Body of pancreas (tissue), 4 donors: ENCODE results near the gene CTDSPL. TPM values are rescaled to one million over a fixed set of nuclear protein-coding genes. Genes with fewer than 3 reads are reported as not detected.
A peak's percentile ranks its signal among the peaks of the same experiment; 100 is the strongest.

Source experiments
- ATAC-seq: fragments of 150-250 bp; one replicate; pipeline ENCODE4 v1.9.1; 2016
- DNase-seq, 4 donors: peaks; one replicate each; pipeline ENCODE4 v3.0.0-alpha.2; 2019
- H3K27ac ChIP-seq, 4 donors: fragments of 200-600 bp; sonication (generic); 1 replicate in 3 of 4; 2 replicates in 1 of 4; pipeline versions ENCODE4 v1.5.1 to v1.6.1; 2016 to 2019; ENCODE audit warnings: mild to moderate bottlenecking in 1 of 4, mixed read lengths in 1 of 4, moderate library complexity in 1 of 4
- H3K27me3 ChIP-seq, 2 donors: fragments of 200-600 bp; sonication (generic); one replicate each; pipeline ENCODE4 v1.6.0; 2016; ENCODE audit warnings: mild to moderate bottlenecking in 1 of 2
- H3K36me3 ChIP-seq, 2 donors: fragments of 200-600 bp; sonication (generic); replicated peaks in 1 of 2; 2 replicates each; pipeline ENCODE4 v1.5.1; 2016; ENCODE audit warnings: low read depth in 2 of 2; ENCODE audit not compliant: insufficient read depth in 1 of 2
- H3K4me1 ChIP-seq: fragments of 200-600 bp; sonication (generic); one replicate; pipeline ENCODE4 v1.6.0; 2016
- H3K4me3 ChIP-seq, 2 donors: fragments of 200-600 bp; sonication (generic); 1 replicate in 1 of 2; 2 replicates in 1 of 2; pipeline ENCODE4 v1.5.1; 2016 to 2019
- H3K9me3 ChIP-seq, 3 donors: fragments of 200-600 bp; sonication (generic); 1 replicate in 2 of 3; 2 replicates in 1 of 3; pipeline ENCODE4 v1.5.1; 2016
- POLR2A ChIP-seq, 3 donors: fragments of 450-650 bp; IDR thresholded peaks; one replicate each; pipeline ENCODE4 v1.6.1; 2016; ENCODE audit warnings: antibody characterized with exemption in 3 of 3, mild to moderate bottlenecking in 2 of 3
- WGBS, 2 donors: methylation state at CpG; one replicate each; pipeline ENCODE4 v1.1.5; 2017; 5-methylcytosine and 5-hydroxymethylcytosine counted together
- intact Hi-C: fragments of 100-400 bp; cut with DNase I; formaldehyde crosslinking; loops from one replicate; pipeline ENCODE4 v1.15.1; 2023
- total RNA-seq, 2 donors: library from RNA; depleted of rRNA; stranded (reverse); fragments of >200 nt; gene quantifications; one replicate each; pipeline ENCODE4 v1.1.0, GENCODE V29; 2016
- TF ChIP-seq, protein P1 (sequence below), 7 experiments: fragments of 450-650 bp in 4 of 7; fragments of 200-600 bp in 3 of 7; sonication (generic) in 3 of 7; IDR thresholded peaks; one replicate each; pipeline ENCODE4 v1.5.1; 2016 to 2019; ENCODE audit warnings: antibody characterized with exemption in 7 of 7

CTDSPL gene
- total RNA-seq, 2 donors from 2014 or later: 23.6 to 25.4 TPM

GRCh38 chr3:37906734-37907282, 45.1 kb downstream of the CTDSPL start:
- Histone ChIP-seq H3K36me3 (no peaks in the 10 kb centered on the region), H3K4me1 (peaks cover 47% of the 10 kb centered on the region), H3K9me3 (no peaks in the 10 kb centered on the region), H3K27me3 (no peaks in the 10 kb centered on the region), H3K27ac (peak overlapping the region; percentile 36 to 69 (median 51)), H3K4me3 (no peak overlapping the region)
- ATAC-seq (no peak), DNase-seq (no peak)
- TF ChIP-seq, protein P1, sequence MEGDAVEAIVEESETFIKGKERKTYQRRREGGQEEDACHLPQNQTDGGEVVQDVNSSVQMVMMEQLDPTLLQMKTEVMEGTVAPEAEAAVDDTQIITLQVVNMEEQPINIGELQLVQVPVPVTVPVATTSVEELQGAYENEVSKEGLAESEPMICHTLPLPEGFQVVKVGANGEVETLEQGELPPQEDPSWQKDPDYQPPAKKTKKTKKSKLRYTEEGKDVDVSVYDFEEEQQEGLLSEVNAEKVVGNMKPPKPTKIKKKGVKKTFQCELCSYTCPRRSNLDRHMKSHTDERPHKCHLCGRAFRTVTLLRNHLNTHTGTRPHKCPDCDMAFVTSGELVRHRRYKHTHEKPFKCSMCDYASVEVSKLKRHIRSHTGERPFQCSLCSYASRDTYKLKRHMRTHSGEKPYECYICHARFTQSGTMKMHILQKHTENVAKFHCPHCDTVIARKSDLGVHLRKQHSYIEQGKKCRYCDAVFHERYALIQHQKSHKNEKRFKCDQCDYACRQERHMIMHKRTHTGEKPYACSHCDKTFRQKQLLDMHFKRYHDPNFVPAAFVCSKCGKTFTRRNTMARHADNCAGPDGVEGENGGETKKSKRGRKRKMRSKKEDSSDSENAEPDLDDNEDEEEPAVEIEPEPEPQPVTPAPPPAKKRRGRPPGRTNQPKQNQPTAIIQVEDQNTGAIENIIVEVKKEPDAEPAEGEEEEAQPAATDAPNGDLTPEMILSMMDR (IDR thresholded peaks at IDR 0.05): no peak
- no peak for TF ChIP-seq POLR2A (IDR thresholded peaks at IDR 0.05)
- intact Hi-C loops: no loop called here
- WGBS, 2 donors: 59 to 65% methylated on average over 5 of the region's 5 CpGs

- DNase-seq: no peak
- Histone ChIP-seq H3K27me3 (no peaks in the 10 kb centered on the region), H3K9me3 (no peaks in the 10 kb centered on the region), H3K27ac (no peak overlapping the region), H3K4me3 (no peak overlapping the region), H3K4me1 (peaks cover 47% of the 10 kb centered on the region), H3K36me3 (no peaks in the 10 kb centered on the region)
- TF ChIP-seq POLR2A (IDR thresholded peaks at IDR 0.05): no peak
- TF ChIP-seq, protein P1 (IDR thresholded peaks at IDR 0.05): no peak
- intact Hi-C loops: no loop called here
- 70 to 75% methylated on average over 2 of the region's 2 CpGs for WGBS, 2 donors
- ATAC-seq: no peak
These were observed 45.7 kb downstream of the CTDSPL start for GRCh38 chr3:37907371-37907770.

GRCh38 chr3:37907906-37908305, 46.2 kb downstream of the CTDSPL start:
- ATAC-seq (no peak), DNase-seq (no peak)
- Histone ChIP-seq H3K9me3 (no peaks in the 10 kb centered on the region), H3K4me1 (peaks cover 47% of the 10 kb centered on the region), H3K27me3 (no peaks in the 10 kb centered on the region), H3K27ac (no peak overlapping the region), H3K4me3 (no peak overlapping the region), H3K36me3 (no peaks in the 10 kb centered on the region)
- TF ChIP-seq, protein P1 (IDR thresholded peaks at IDR 0.05): no peak
- TF ChIP-seq POLR2A (IDR thresholded peaks at IDR 0.05): no peak
- WGBS, 2 donors: 69 to 76% methylated on average over 6 of the region's 6 CpGs
- intact Hi-C loops: no loop called here

DNA sequence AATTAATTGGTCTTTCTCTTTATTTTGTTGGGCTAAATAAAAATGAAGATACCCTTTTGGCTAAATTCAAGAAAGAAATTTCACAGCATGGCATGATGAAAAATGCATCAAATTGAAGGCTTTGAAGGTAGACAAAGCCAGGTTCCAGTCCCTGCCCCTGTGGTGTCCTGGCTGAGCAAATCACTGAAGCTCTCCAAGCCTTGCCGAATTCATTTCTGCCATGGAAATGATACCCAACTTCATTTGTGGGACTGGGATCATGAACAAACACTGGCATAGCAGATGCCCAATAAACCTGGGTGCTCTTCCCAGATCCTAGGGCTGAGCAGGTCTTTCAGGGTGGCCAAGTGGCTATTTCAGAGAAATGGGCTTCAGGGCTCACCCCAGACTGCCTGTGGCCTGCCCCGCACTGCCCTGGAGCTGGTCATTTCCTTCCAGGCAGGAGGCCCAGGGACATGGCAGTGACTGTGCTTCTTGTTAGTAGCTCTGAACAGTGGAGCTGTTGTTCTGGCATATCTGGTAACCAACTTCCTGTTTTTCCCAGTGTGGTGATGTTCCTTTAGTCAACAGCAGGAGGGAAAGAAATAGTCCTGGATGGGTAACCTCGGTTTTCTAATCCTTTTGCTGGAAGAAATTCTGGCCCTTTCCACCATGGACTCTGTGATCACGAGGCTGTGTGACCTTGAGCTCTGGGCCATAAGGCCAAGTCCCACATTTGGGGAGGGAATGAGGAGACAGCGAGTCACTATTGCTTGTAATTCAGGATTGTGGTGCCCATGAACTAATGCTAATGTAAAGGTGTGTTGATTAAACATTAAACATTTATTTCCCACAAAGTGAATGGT, 47.6 kb downstream of the CTDSPL start:
- Histone ChIP-seq H3K27ac (peak overlapping the region; percentile 2 to 56 (median 30)), H3K36me3 (no peaks in the 10 kb centered on the region), H3K9me3 (no peaks in the 10 kb centered on the region), H3K27me3 (no peaks in the 10 kb centered on the region), H3K4me1 (peaks cover 41% of the 10 kb centered on the region), H3K4me3 (no peak overlapping the region)
- DNase-seq: peak in 3 of 4 donors; percentile 17 to 42 (median 26)
- WGBS, 2 donors: 64 to 67% methylated on average over 4 to 5 of the region's 5 CpGs
- TF ChIP-seq POLR2A (IDR thresholded peaks at IDR 0.05): no peak
- TF ChIP-seq, protein P1 (IDR thresholded peaks at IDR 0.05): peak in 2 of 7 experiments; percentile 2 to 11
- intact Hi-C loops: no loop called here
- peak; percentile 62 for ATAC-seq
